ENCODE data around the gene COPZ2. TPM values are rescaled to one million over a fixed set of nuclear protein-coding genes. Genes with fewer than 3 reads are reported as not detected.

Gene COPZ2
- total RNA-seq, 2 donors from 2014 or later, result 18.1 to 18.5 TPM

DNA sequence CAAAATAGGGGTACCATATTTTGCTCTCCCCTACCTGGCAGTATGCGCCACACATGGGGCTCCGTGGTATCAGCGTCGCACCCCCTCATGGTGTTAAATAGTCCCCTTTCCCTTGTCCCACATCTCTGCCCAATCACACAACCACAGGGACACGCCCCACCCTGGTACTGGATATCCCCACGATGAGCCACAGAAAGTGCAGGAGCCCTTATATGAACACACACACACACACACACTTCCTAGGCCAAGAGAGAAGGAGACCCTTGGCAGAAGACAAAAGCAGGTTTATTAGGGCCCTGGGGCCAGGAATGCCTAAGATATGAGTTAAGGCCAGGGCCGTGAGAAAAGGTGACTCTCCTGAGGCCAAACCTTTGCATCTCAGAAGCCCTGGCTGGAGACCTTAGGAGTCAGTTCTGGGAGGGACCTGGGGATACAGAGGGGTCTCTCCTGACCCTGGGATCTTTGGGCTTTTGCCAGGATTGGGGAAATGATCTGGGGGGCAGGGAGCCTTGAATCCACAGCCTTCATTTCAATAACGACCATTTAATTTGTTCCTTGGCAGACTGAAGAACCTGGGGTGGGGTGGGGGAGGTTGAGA, 11.6 kb downstream of the COPZ2 start:
- Histone ChIP-seq H3K36me3 (no peaks in the 10 kb centered on the region), H3K4me3 (peak overlapping the region; percentile 20 to 37), H3K27me3 (replicated peaks; ENCODE audit: insufficient read depth) (no peaks in the 10 kb centered on the region), H3K4me1 (replicated peaks) (peaks cover 30% of the 10 kb centered on the region), H3K9me3 (no peaks in the 10 kb centered on the region), H3K27ac (peak overlapping the region; percentile 60)
- no peak for TF ChIP-seq POLR2A (IDR thresholded peaks at IDR 0.05)
- TF ChIP-seq, protein P1, sequence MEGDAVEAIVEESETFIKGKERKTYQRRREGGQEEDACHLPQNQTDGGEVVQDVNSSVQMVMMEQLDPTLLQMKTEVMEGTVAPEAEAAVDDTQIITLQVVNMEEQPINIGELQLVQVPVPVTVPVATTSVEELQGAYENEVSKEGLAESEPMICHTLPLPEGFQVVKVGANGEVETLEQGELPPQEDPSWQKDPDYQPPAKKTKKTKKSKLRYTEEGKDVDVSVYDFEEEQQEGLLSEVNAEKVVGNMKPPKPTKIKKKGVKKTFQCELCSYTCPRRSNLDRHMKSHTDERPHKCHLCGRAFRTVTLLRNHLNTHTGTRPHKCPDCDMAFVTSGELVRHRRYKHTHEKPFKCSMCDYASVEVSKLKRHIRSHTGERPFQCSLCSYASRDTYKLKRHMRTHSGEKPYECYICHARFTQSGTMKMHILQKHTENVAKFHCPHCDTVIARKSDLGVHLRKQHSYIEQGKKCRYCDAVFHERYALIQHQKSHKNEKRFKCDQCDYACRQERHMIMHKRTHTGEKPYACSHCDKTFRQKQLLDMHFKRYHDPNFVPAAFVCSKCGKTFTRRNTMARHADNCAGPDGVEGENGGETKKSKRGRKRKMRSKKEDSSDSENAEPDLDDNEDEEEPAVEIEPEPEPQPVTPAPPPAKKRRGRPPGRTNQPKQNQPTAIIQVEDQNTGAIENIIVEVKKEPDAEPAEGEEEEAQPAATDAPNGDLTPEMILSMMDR (IDR thresholded peaks at IDR 0.05), result peak in 1 of 4 experiments; percentile 9
- intact Hi-C loops (cut with DNase I), result loop anchor here (1.0 kb wide), 2 partner anchors 48 to 105 kb away; no protein-coding TSS in a partner anchor
- WGBS, result 28% methylated on average over 8 of the region's 8 CpGs
- peak; percentile 10 for DNase-seq (ENCODE audit: low spot score)

DNA sequence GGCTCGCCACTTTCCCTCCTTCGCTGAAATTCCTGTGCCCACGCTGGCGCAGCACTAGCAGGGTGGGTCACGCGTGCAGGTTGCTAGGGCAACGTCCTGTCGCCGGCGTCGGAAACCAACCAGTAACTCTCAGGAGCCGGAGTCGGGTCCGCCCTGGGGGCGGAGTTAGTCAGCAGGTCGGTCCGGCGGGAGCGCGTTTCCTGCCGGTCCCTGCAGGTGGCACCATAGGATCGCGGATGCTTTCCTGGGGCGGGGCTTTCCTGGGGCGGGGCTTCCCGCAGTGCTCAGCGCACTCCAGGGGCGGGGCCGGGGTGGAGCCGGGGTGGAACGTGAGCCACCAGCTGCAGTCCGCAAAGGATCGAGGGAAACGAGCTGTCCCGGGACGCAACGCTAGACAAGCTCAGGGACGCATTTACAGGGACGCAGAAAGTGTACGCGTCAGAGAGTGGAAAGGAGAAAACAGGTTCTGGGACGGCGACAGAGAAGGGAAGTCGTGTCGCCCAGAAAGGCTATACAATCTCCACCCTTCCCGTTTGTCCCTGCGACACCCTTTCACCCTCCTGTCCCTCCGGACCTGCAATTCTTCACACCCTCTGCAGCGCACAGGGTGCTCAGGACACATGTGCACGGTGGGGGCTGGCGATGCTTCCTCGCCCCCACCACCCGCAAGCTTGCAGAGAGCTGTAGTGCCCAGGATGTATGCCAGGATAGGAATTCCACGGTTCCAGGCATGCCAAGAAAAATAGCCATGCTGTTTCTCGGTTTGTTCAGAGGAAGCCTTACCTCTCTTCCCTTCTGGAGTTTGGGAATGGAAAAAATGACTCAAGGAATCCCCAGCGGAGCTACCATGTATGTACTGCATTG, 12.3 kb downstream of the COPZ2 start:
- DNase-seq (ENCODE audit: low spot score), result peak; percentile 97
- Histone ChIP-seq H3K4me3 (peak overlapping the region; percentile 20 to 37), H3K36me3 (no peaks in the 10 kb centered on the region), H3K27ac (peak overlapping the region; percentile 65 to 70), H3K4me1 (replicated peaks) (peaks cover 30% of the 10 kb centered on the region), H3K27me3 (replicated peaks; ENCODE audit: insufficient read depth) (no peaks in the 10 kb centered on the region), H3K9me3 (no peaks in the 10 kb centered on the region)
- peak; percentile 8 for TF ChIP-seq POLR2A (IDR thresholded peaks at IDR 0.05)
- TF ChIP-seq, protein P1 (IDR thresholded peaks at IDR 0.05), result peak; percentile 77 to 98 (median 94)
- TF ChIP-seq POLR2AphosphoS5 (IDR thresholded peaks at IDR 0.05), result peak; percentile 75
- intact Hi-C loops (cut with DNase I), result loop anchor here (1.0 kb wide), 1 partner anchor 106 kb away; no protein-coding TSS in a partner anchor
- WGBS, result under 1% methylated on average over 56 of the region's 56 CpGs

DNA sequence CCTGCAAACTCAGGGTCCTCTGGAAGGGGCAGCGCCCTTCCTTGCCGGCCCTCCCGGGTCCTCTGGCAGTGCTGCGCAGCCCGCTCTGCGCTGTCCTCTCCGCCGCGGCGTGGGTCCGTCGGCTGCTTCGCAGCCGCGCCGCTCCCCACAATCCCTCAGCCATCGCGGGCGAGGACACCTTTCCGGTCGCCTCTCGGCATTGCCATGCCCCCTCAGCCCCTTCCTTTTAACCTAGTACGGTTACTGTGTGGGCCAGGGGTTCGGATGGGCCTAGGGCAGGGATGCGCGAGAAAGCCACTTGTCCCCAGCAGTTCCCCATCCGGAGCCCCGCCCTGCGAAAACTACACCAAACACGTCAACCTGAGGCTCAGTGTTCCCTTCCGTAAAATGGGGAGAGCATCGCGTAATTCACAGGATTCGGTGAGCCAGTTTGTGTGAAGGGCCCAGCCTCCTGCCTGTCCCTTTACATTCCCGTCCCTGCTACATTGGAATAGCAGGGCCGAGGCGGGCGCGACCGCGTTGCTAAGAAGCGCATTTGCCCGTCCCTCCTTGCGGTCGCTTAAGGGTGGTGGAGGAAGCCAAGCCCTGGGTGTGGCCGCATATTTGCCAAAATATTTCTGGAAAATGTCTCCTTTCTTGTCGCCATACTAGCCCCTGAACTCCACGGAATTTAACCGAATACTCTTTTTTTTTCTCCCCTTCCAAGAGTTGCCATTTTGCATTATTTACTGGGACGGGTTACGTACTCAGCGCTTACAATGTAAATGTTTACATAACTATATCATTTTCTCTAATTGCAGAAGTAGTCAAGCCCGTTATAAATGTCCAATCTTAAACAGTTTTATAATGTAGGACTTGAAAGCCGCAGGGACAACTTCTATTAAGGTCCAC, 13.2 kb downstream of the COPZ2 start:
- Histone ChIP-seq H3K4me3 (peak overlapping the region; percentile 29 to 33), H3K36me3 (no peaks in the 10 kb centered on the region), H3K27ac (peak overlapping the region; percentile 65 to 70), H3K4me1 (replicated peaks) (peaks cover 30% of the 10 kb centered on the region), H3K9me3 (no peaks in the 10 kb centered on the region), H3K27me3 (replicated peaks; ENCODE audit: insufficient read depth) (no peaks in the 10 kb centered on the region)
- under 1% methylated on average over 53 of the region's 54 CpGs for WGBS
- intact Hi-C loops (cut with DNase I), result loop anchor here (1.0 to 5.0 kb wide), 2 partner anchors 107 to 593 kb away; partner anchors contain the start of gene HOXB8
- peak; percentile 36 for DNase-seq (ENCODE audit: low spot score)
- TF ChIP-seq, protein P1 (IDR thresholded peaks at IDR 0.05), result no peak
- no peak for TF ChIP-seq POLR2A (IDR thresholded peaks at IDR 0.05)
- no peak for TF ChIP-seq POLR2AphosphoS5 (IDR thresholded peaks at IDR 0.05)

DNA sequence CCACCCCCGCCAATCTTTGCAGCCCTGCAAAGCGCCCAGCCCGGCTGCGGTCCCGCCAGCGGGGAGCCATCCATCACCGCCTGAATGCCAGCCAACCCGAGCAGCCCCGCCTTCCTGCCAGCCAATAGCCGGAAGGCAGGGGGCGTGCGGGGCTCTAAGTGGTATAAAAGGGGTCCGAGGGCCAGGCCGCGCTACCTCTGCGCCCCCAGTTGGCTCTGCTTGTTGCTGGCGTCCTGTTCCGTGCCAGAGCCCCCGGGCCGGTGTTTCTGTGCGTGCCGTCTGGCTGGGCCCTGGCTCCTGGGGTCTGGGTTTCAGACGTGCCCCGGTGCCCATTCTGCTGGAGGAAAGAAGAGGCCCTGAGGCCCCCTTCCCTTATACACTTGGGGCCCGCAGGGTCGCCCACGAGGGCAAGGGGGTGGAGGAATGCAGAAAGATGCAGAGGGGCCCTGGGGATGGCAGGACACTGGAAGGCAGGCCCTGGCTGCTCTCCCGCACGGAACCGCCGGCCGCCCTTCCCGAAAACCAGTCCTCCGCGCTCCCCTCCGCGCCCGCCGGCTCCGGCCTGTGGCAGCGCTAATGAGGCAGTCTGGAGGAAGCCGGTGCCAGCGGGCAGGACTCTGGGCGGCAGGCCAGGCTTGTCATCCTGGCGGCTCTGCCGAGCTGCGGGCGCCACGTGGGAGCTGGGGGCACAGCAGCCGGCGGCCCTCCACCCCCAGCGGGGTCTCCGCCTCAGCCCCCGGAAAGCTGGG, 14.0 kb downstream of the COPZ2 start:
- TF ChIP-seq, protein P1 (IDR thresholded peaks at IDR 0.05), result peak in 2 of 4 experiments; percentile 55 to 58
- TF ChIP-seq POLR2A (IDR thresholded peaks at IDR 0.05), result no peak
- TF ChIP-seq POLR2AphosphoS5 (IDR thresholded peaks at IDR 0.05), result peak; percentile 73
- Histone ChIP-seq H3K9me3 (no peaks in the 10 kb centered on the region), H3K4me3 (peak overlapping the region; percentile 29 to 33), H3K36me3 (no peaks in the 10 kb centered on the region), H3K4me1 (replicated peaks) (peaks cover 30% of the 10 kb centered on the region), H3K27ac (peak overlapping the region; percentile 65 to 70), H3K27me3 (replicated peaks; ENCODE audit: insufficient read depth) (no peaks in the 10 kb centered on the region)
- WGBS, result under 1% methylated on average over 45 of the region's 54 CpGs
- intact Hi-C loops (cut with DNase I), result loop anchor here (5.0 kb wide), 1 partner anchor 594 kb away; the partner anchor contains the start of gene HOXB8
- DNase-seq (ENCODE audit: low spot score), result peak; percentile 87
